Endothelial cell of umbilical vein (primary cell): ENCODE measurements around the gene GPR65. TPM values are rescaled to one million over a fixed set of nuclear protein-coding genes. Genes with fewer than 3 reads are reported as not detected.

ENCODE experiments used
- BruUV-seq: library from RNA; stranded (reverse); fragments of 400-500 nt; replicated peaks from 2 replicates; lab custom pipeline; 2021; lab: Mats Ljungman, UMichigan
- CTCF ChIA-PET: fragments of 300-600, 350-600 bp; sonication (Branson Sonifier 250); formaldehyde crosslinking; loops from one replicate; lab custom pipeline; 2021; ENCODE audit warnings: antibody characterized with exemption, inconsistent platforms; lab: Charles Lee
- POLR2A ChIA-PET: fragments of 300-600, 350-600 bp; sonication (Branson Sonifier 250); formaldehyde crosslinking; loops from one replicate; lab custom pipeline; 2021; ENCODE audit warnings: antibody characterized with exemption, inconsistent platforms; lab: Charles Lee
- DNase-seq: peaks from one replicate; pipeline ENCODE4 v3.0.0-alpha.2; 2011; ENCODE audit warnings: low read depth, low spot score
- FAIRE-seq: peaks from 2 replicates; lab custom pipeline; 2011; peaks lifted over from hg19 to GRCh38; lab: Jason Lieb, UNC
- H2AFZ ChIP-seq: 2 replicates; pipeline ENCODE4 v1.6.0; 2012; ENCODE audit warnings: low read depth, low read length, control low read depth, inconsistent platforms
- H3K27ac ChIP-seq: 2 replicates; pipeline ENCODE4 v1.5.1; 2011; ENCODE audit warnings: low read depth, mild to moderate bottlenecking, control low read depth, low read length, moderate library complexity; ENCODE audit not compliant: insufficient read depth
- H3K27me3 ChIP-seq, 2 experiments: 2 replicates each; pipeline versions ENCODE4 v1.6.0 to v1.6.1; 2011; ENCODE audit warnings: low read length in 2 of 2, mixed read lengths in 1 of 2; ENCODE audit not compliant: control insufficient read depth in 2 of 2, insufficient read depth in 2 of 2
- H3K36me3 ChIP-seq, 2 experiments: 2 replicates in 1 of 2; 3 replicates in 1 of 2; pipeline ENCODE4 v1.5.1; 2011; ENCODE audit warnings: low read length in 2 of 2, mild to moderate bottlenecking in 1 of 2, moderate library complexity in 1 of 2; ENCODE audit not compliant: control insufficient read depth in 2 of 2, insufficient read depth in 2 of 2; ENCODE audit errors: extremely low read depth in 1 of 2
- H3K4me1 ChIP-seq: 3 replicates; pipeline ENCODE4 v1.5.1; 2011; ENCODE audit warnings: mild to moderate bottlenecking, low read length; ENCODE audit not compliant: control insufficient read depth, insufficient read depth; ENCODE audit errors: extremely low read depth
- H3K4me2 ChIP-seq: 2 replicates; pipeline ENCODE4 v1.6.1; 2011; ENCODE audit warnings: low read length, control low read depth, mixed read lengths; ENCODE audit not compliant: insufficient read depth
- H3K4me3 ChIP-seq, 3 experiments: fragments of 200-600 bp in 1 of 3; sonication (generic), shearing (Covaris generic) in 1 of 3; replicated peaks in 1 of 3; 2 replicates each; pipeline ENCODE4 v1.5.1; 2011 to 2016; ENCODE audit warnings: control low read depth in 3 of 3, low read length in 3 of 3, mild to moderate bottlenecking in 2 of 3, inconsistent platforms in 1 of 3, low read depth in 1 of 3, moderate library complexity in 1 of 3; ENCODE audit not compliant: insufficient read depth in 1 of 3
- H3K79me2 ChIP-seq: 2 replicates; pipeline ENCODE4 v1.6.0; 2012; ENCODE audit warnings: low read length, inconsistent platforms; ENCODE audit not compliant: control insufficient read depth, insufficient read depth
- H3K9ac ChIP-seq: replicated peaks from 2 replicates; pipeline ENCODE3; 2011; ENCODE audit warnings: low read length, control low read depth; ENCODE audit not compliant: insufficient read depth; ENCODE audit errors: extremely low read depth
- H3K9me1 ChIP-seq: replicated peaks from 3 replicates; pipeline ENCODE4 v1.6.0; 2011; ENCODE audit warnings: mild to moderate bottlenecking, low read length; ENCODE audit not compliant: control insufficient read depth, insufficient read depth; ENCODE audit errors: extremely low read depth
- H3K9me3 ChIP-seq: replicated peaks from 2 replicates; pipeline ENCODE4 v1.5.1; 2012; ENCODE audit warnings: low read length, inconsistent platforms; ENCODE audit not compliant: control insufficient read depth, insufficient read depth
- H4K20me1 ChIP-seq: replicated peaks from 2 replicates; pipeline ENCODE3; 2011; ENCODE audit warnings: mild to moderate bottlenecking, low read length; ENCODE audit not compliant: control insufficient read depth, insufficient read depth; ENCODE audit errors: extremely low read depth
- EZH2 ChIP-seq: IDR thresholded peaks from 2 replicates; pipeline ENCODE4 v1.6.1; 2012; ENCODE audit warnings: borderline replicate concordance, low read depth, mild to moderate bottlenecking, moderate library complexity, low read length, inconsistent platforms; ENCODE audit not compliant: severe bottlenecking
- FOS ChIP-seq: IDR thresholded peaks from 2 replicates; pipeline ENCODE4 v1.6.1; 2011; ENCODE audit warnings: mild to moderate bottlenecking, low read length, moderate library complexity, borderline replicate concordance; ENCODE audit not compliant: insufficient read depth
- JUN ChIP-seq: IDR thresholded peaks from 2 replicates; pipeline ENCODE4 v1.6.1; 2011; ENCODE audit warnings: borderline replicate concordance, low read depth; ENCODE audit not compliant: insufficient read length, insufficient read depth
- MYC ChIP-seq: IDR thresholded peaks from one replicate; pipeline ENCODE4 v1.6.1; 2011; ENCODE audit warnings: mild to moderate bottlenecking, low read depth, low read length
- POLR2A ChIP-seq: IDR thresholded peaks from 2 replicates; pipeline ENCODE4 v1.6.1; 2012; ENCODE audit warnings: low read depth, mild to moderate bottlenecking, control low read depth, low read length
- POLR2AphosphoS5 ChIP-seq: IDR thresholded peaks from 2 replicates; pipeline ENCODE4 v1.6.1; 2012; ENCODE audit warnings: low read depth, mild to moderate bottlenecking, control low read depth, low read length, moderate library complexity; ENCODE audit not compliant: insufficient read depth
- dilution Hi-C: fragments of 300-500 bp; cut with MboI; formaldehyde crosslinking; loops from one replicate; pipeline ENCODE4 v1.15.0; 2019; ENCODE audit warnings: low sequenced_read_pairs; ENCODE audit not compliant: extremely low pct_ligation_motif_present
- intact Hi-C: fragments of 100-400 bp; cut with micrococcal nuclease; formaldehyde crosslinking; loops from one replicate; pipeline ENCODE4 v1.10.0; 2022
- polyA plus RNA-seq, 4 experiments: library from polyadenylated mRNA; depleted of rRNA in 3 of 4; stranded (reverse) in 3 of 4; unstranded in 1 of 4; fragments of >200 nt; gene quantifications; 2 replicates each; pipeline versions ENCODE4 v1.2.1 to v1.2.3, GENCODE V29; 2011 to 2012; ENCODE audit warnings: missing spikeins in 1 of 4
- total RNA-seq: library from RNA; stranded (reverse); gene quantifications from 2 replicates; pipeline ENCODE4 v1.2.3, GENCODE V29; 2021
- TF ChIP-seq, protein P1 (sequence below): IDR thresholded peaks from 2 replicates; pipeline ENCODE4 v1.6.1; 2011; ENCODE audit not compliant: insufficient read depth, insufficient read length
- TF ChIP-seq, protein P2 (sequence below), 2 donors: IDR thresholded peaks; 1 replicate in 1 of 2; 2 replicates in 1 of 2; pipeline ENCODE4 v1.5.1; 2011; ENCODE audit warnings: low read length in 2 of 2, mild to moderate bottlenecking in 2 of 2, moderate library complexity in 2 of 2, control low read depth in 1 of 2, inconsistent platforms in 1 of 2, low read depth in 1 of 2; ENCODE audit not compliant: insufficient read depth in 1 of 2; ENCODE audit errors: extremely low read depth in 1 of 2

The GPR65 gene
- total and polyA plus RNA-seq, 2 donors (not counting 3 experiments of a cell fraction or from before 2014, with no cell fraction given), result 0.03 to 0.07 TPM

DNA sequence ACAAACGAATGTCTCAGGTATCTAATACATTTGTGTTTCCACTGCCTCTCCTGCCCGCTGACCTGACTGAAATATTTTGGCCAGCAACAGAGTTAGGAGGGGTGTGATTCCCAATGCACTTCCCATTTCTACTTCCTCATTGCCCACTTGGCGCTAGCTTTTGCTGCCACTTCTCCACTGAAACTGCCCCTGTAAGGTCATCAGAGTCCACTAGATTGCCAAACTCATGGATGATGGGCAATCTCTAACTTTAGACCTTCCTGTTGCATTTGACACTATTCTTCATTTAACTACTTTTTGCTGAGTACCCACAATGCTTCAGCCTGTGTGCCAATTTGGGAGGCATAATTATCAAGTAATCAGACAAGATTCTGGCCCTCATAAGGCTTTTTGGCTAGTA is 40.8 kb downstream of the GPR65 start:
- Histone ChIP-seq H4K20me1 (no peaks in the 10 kb centered on the region), H3K4me2 (no peak overlapping the region), H3K79me2 (no peaks in the 10 kb centered on the region), H3K36me3 (no peaks in the 10 kb centered on the region), H3K9ac (no peak overlapping the region), H3K9me3 (no peaks in the 10 kb centered on the region), H3K27ac (no peak overlapping the region), H2AFZ (no peak overlapping the region), H3K27me3 (no peaks in the 10 kb centered on the region), H3K4me1 (no peaks in the 10 kb centered on the region), H3K9me1 (no peaks in the 10 kb centered on the region), H3K4me3 (no peak overlapping the region)
- POLR2A ChIA-PET, result no interaction called here
- FAIRE-seq, result no peak
- TF ChIP-seq JUN (no peak), POLR2A (no peak), EZH2 (no peak), FOS (no peak), POLR2AphosphoS5 (no peak), MYC (no peak)
- TF ChIP-seq, protein P1, sequence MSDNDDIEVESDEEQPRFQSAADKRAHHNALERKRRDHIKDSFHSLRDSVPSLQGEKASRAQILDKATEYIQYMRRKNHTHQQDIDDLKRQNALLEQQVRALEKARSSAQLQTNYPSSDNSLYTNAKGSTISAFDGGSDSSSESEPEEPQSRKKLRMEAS, result no peak
- TF ChIP-seq, protein P2, sequence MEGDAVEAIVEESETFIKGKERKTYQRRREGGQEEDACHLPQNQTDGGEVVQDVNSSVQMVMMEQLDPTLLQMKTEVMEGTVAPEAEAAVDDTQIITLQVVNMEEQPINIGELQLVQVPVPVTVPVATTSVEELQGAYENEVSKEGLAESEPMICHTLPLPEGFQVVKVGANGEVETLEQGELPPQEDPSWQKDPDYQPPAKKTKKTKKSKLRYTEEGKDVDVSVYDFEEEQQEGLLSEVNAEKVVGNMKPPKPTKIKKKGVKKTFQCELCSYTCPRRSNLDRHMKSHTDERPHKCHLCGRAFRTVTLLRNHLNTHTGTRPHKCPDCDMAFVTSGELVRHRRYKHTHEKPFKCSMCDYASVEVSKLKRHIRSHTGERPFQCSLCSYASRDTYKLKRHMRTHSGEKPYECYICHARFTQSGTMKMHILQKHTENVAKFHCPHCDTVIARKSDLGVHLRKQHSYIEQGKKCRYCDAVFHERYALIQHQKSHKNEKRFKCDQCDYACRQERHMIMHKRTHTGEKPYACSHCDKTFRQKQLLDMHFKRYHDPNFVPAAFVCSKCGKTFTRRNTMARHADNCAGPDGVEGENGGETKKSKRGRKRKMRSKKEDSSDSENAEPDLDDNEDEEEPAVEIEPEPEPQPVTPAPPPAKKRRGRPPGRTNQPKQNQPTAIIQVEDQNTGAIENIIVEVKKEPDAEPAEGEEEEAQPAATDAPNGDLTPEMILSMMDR (IDR thresholded peaks at IDR 0.05; ENCODE audit: extremely low read depth in 1 of 2, insufficient read depth in 1 of 2, low read depth in 1 of 2, low read length in 2 of 2), result no peak
- intact Hi-C loops, result no loop called here
- no TSS peak for BruUV-seq
- dilution Hi-C loops, result no loop called here
- CTCF ChIA-PET, result no interaction called here
- DNase-seq, result no peak
